A549 (cell line): Measurements from ENCODE around the gene WDR43.

Source experiments
- BHLHE40 ChIP-seq: IDR thresholded peaks from 2 replicates; pipeline ENCODE4 v1.6.1; 2012; ENCODE audit warnings: low read depth, low read length, inconsistent platforms
- CEBPB ChIP-seq, 2 experiments: fragments of >200 bp in 1 of 2; sonication (Bioruptor Twin) in 1 of 2; formaldehyde crosslinking in 1 of 2; IDR thresholded peaks; 2 replicates each; pipeline ENCODE4 v1.6.1; 2012 to 2016
- EP300 ChIP-seq, 2 experiments: fragments of >200 bp; sonication (Bioruptor Twin); formaldehyde crosslinking; IDR thresholded peaks; 2 replicates in 1 of 2; 3 replicates in 1 of 2; pipeline ENCODE4 v1.6.1; 2016 to 2017
- FOSL2 ChIP-seq, 2 experiments: fragments of 450-650 bp in 1 of 2; fragments of >200 bp in 1 of 2; sonication (Bioruptor Twin) in 1 of 2; formaldehyde crosslinking; IDR thresholded peaks; 2 replicates each; pipeline versions ENCODE4 v1.5.0 to v1.6.1; 2016 to 2020; ENCODE audit warnings: mild to moderate bottlenecking in 1 of 2, moderate library complexity in 1 of 2
- RCOR1 ChIP-seq: fragments of 150-350 bp; IDR thresholded peaks from 2 replicates; pipeline ENCODE4 v1.6.1; 2014; ENCODE audit warnings: antibody characterized with exemption, low read length, low read depth
- SMC3 ChIP-seq: fragments of >200 bp; sonication (Bioruptor Twin); formaldehyde crosslinking; IDR thresholded peaks from 3 replicates; pipeline ENCODE4 v1.6.1; 2018; ENCODE audit warnings: inconsistent platforms
- SREBF2 ChIP-seq: fragments of 450-650 bp; IDR thresholded peaks from 2 replicates; pipeline ENCODE4 v1.6.1; 2014; ENCODE audit warnings: mild to moderate bottlenecking, moderate library complexity
- TF ChIP-seq, protein P1 (sequence below): fragments of >200 bp; sonication (Bioruptor Twin); formaldehyde crosslinking; IDR thresholded peaks from 3 replicates; pipeline ENCODE4 v1.5.1; 2016
- TF ChIP-seq, protein P2 (sequence below): IDR thresholded peaks from 2 replicates; pipeline ENCODE4 v1.6.1; 2012

GRCh38 chr2:28870146-28870891, 24.1 kb upstream of the WDR43 start, which contains the start of gene TRMT61B:
- TF ChIP-seq FOSL2 (IDR thresholded peaks at IDR 0.05), result no peak
- TF ChIP-seq FOSL2 (CRISPR knock-in tag; IDR thresholded peaks at IDR 0.05), result no peak
- TF ChIP-seq, protein P1, sequence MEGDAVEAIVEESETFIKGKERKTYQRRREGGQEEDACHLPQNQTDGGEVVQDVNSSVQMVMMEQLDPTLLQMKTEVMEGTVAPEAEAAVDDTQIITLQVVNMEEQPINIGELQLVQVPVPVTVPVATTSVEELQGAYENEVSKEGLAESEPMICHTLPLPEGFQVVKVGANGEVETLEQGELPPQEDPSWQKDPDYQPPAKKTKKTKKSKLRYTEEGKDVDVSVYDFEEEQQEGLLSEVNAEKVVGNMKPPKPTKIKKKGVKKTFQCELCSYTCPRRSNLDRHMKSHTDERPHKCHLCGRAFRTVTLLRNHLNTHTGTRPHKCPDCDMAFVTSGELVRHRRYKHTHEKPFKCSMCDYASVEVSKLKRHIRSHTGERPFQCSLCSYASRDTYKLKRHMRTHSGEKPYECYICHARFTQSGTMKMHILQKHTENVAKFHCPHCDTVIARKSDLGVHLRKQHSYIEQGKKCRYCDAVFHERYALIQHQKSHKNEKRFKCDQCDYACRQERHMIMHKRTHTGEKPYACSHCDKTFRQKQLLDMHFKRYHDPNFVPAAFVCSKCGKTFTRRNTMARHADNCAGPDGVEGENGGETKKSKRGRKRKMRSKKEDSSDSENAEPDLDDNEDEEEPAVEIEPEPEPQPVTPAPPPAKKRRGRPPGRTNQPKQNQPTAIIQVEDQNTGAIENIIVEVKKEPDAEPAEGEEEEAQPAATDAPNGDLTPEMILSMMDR, result no peak
- no peak for TF ChIP-seq RCOR1
- TF ChIP-seq SREBF2, result no peak
- no peak for TF ChIP-seq EP300 (IDR thresholded peaks at IDR 0.05)
- no peak for TF ChIP-seq SMC3
- peak in 1 of 2 experiments; percentile 48; a peak in 2 of 4 replicates for TF ChIP-seq CEBPB (IDR thresholded peaks at IDR 0.05)
- TF ChIP-seq BHLHE40, result no peak
- TF ChIP-seq, protein P2, sequence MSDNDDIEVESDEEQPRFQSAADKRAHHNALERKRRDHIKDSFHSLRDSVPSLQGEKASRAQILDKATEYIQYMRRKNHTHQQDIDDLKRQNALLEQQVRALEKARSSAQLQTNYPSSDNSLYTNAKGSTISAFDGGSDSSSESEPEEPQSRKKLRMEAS, result peak; percentile 99
